Panc1 (cell line): Measurements from ENCODE around the gene ACER3. TPM values are rescaled to one million over a fixed set of nuclear protein-coding genes. Genes with fewer than 3 reads are reported as not detected.
"Not testable (repeated sequence)": the region's sequence is repeated elsewhere in the genome, so short reads cannot be mapped to it uniquely, and the experiment has no call there.

Experiments used
- ATAC-seq: fragments of 200-7000 bp; cut with Tn5 transposase; 2 replicates; pipeline ENCODE4 v1.9.1; 2020; ENCODE audit warnings: mild to moderate bottlenecking, moderate library complexity
- BruUV-seq: library from RNA; stranded (reverse); fragments of 400-500 nt; replicated peaks from 2 replicates; lab custom pipeline; 2021; lab: Mats Ljungman, UMichigan
- CTCF ChIA-PET: fragments of 300-600 bp; sonication (Branson Sonifier 250); formaldehyde crosslinking; loops from one replicate; lab custom pipeline; 2022; ENCODE audit warnings: antibody characterized with exemption; lab: Charles Lee
- POLR2A ChIA-PET: fragments of 300-600 bp; sonication (Branson Sonifier 250); formaldehyde crosslinking; loops from one replicate; lab custom pipeline; 2022; ENCODE audit warnings: antibody characterized with exemption; lab: Charles Lee
- DNase-seq: peaks from one replicate; pipeline ENCODE4 v3.0.0-alpha.2; 2010; ENCODE audit warnings: low read depth, low spot score
- H3K27ac ChIP-seq: 2 replicates; pipeline ENCODE4 v1.5.1; 2011; ENCODE audit warnings: mild to moderate bottlenecking, low read length, inconsistent platforms
- H3K27me3 ChIP-seq: fragments of 200-500 bp; sonication (Bioruptor generic); 2 replicates; pipeline ENCODE4 v1.6.0; 2014; ENCODE audit warnings: low read length, inconsistent platforms; ENCODE audit not compliant: control insufficient read depth, insufficient read depth
- H3K36me3 ChIP-seq: fragments of 200-500 bp; sonication (Bioruptor generic); 2 replicates; pipeline ENCODE4 v1.5.1; 2014; ENCODE audit warnings: inconsistent platforms, mild to moderate bottlenecking, low read length, moderate library complexity; ENCODE audit not compliant: control insufficient read depth, insufficient read depth
- H3K4me1 ChIP-seq: 2 replicates; pipeline ENCODE4 v1.5.1; 2011; ENCODE audit warnings: inconsistent platforms, mild to moderate bottlenecking, low read length, moderate library complexity; ENCODE audit not compliant: control insufficient read depth, insufficient read depth
- H3K4me3 ChIP-seq, 2 experiments: 2 replicates each; pipeline ENCODE4 v1.5.1; 2011 to 2012; ENCODE audit warnings: low read depth in 2 of 2, low read length in 2 of 2, mild to moderate bottlenecking in 2 of 2, inconsistent platforms in 1 of 2, moderate library complexity in 1 of 2
- H3K9me3 ChIP-seq: fragments of 200-500 bp; sonication (Bioruptor generic); 2 replicates; pipeline ENCODE4 v1.5.1; 2014; ENCODE audit warnings: low read depth, mild to moderate bottlenecking, inconsistent platforms, low read length, moderate library complexity; ENCODE audit not compliant: control insufficient read depth, insufficient read depth
- CTCF ChIP-seq: fragments of 450-650 bp; IDR thresholded peaks from 2 replicates; pipeline ENCODE4 v1.5.1; 2017; ENCODE audit warnings: mild to moderate bottlenecking
- POLR2AphosphoS5 ChIP-seq: IDR thresholded peaks from 2 replicates; pipeline ENCODE4 v1.6.1; 2012; ENCODE audit warnings: mild to moderate bottlenecking, low read depth, low read length, moderate library complexity
- REST ChIP-seq, 2 experiments: IDR thresholded peaks; 2 replicates each; pipeline ENCODE4 v1.6.1; 2011 to 2012; ENCODE audit warnings: low read depth in 2 of 2, control low read depth in 1 of 2, low read length in 1 of 2, mild to moderate bottlenecking in 1 of 2, moderate library complexity in 1 of 2; ENCODE audit not compliant: insufficient read depth in 1 of 2
- SIN3A ChIP-seq: IDR thresholded peaks from 2 replicates; pipeline ENCODE4 v1.6.1; 2012; ENCODE audit warnings: low read depth, mild to moderate bottlenecking, low read length, moderate library complexity, borderline replicate concordance; ENCODE audit not compliant: insufficient read depth
- TCF7L2 ChIP-seq: IDR thresholded peaks from 2 replicates; pipeline ENCODE4 v1.6.1; 2011; ENCODE audit warnings: mild to moderate bottlenecking, low read depth, low read length, inconsistent platforms
- in situ Hi-C: cut with HindIII; loops from 2 replicates; pipeline ENCODE4 v1.10.0; 2016; ENCODE audit warnings: low sequenced_read_pairs, low pct_unique_long_range_greater_than_20kb
- intact Hi-C: fragments of 100-400 bp; cut with micrococcal nuclease; formaldehyde crosslinking; loops from one replicate; pipeline ENCODE4 v1.10.0; 2022; ENCODE audit not compliant: unreplicated experiment
- total RNA-seq: library from RNA; stranded (reverse); gene quantifications from one replicate; pipeline ENCODE4 v1.2.1, GENCODE V29; 2021; ENCODE audit not compliant: unreplicated experiment

ACER3 gene
- total RNA-seq, 1 experiment from 2014 or later = 41.8 TPM

GRCh38 chr11:76825726-76826396 lies 34.9 kb upstream of the ACER3 start:
- TF ChIP-seq REST (IDR thresholded peaks at IDR 0.05; ENCODE audit: insufficient read depth in 1 of 2, low read depth in 2 of 2, low read length in 1 of 2) = no peak
- TF ChIP-seq TCF7L2 = no peak
- TF ChIP-seq POLR2AphosphoS5 = no peak
- TF ChIP-seq CTCF = no peak
- TF ChIP-seq SIN3A = no peak
- CTCF ChIA-PET = no interaction called here
- Histone ChIP-seq H3K4me1 (peaks cover 18% of the 10 kb centered on the region), H3K4me3 (no peak overlapping the region), H3K9me3 (no peaks in the 10 kb centered on the region), H3K27ac (peak overlapping the region; percentile 57; the same call in 1 of the 2 replicates), H3K36me3 (no peaks in the 10 kb centered on the region), H3K27me3 (no peaks in the 10 kb centered on the region)
- intact Hi-C loops = no loop called here
- POLR2A ChIA-PET = no interaction called here
- no peak for ATAC-seq
- BruUV-seq = no TSS peak
- DNase-seq = no peak
- in situ Hi-C loops = no loop called here

- POLR2A ChIA-PET, DNase-seq, H3K27me3 ChIP-seq, H3K36me3 ChIP-seq, CTCF ChIA-PET, BruUV-seq, H3K4me3 ChIP-seq, H3K27ac ChIP-seq, ATAC-seq, H3K9me3 ChIP-seq, in situ Hi-C loops, intact Hi-C loops: not testable (repeated sequence)
- H3K4me1 ChIP-seq = peaks cover 18% of the 10 kb centered on the region
These were observed 34.2 kb upstream of the ACER3 start for GRCh38 chr11:76826508-76826907.

GRCh38 chr11:76827005-76827404 lies 33.7 kb upstream of the ACER3 start:
- H3K27ac ChIP-seq, H3K36me3 ChIP-seq, CTCF ChIA-PET, DNase-seq, H3K27me3 ChIP-seq, H3K4me3 ChIP-seq, in situ Hi-C loops, POLR2A ChIA-PET, H3K9me3 ChIP-seq, ATAC-seq, intact Hi-C loops, BruUV-seq: not testable (repeated sequence)
- peaks cover 18% of the 10 kb centered on the region for H3K4me1 ChIP-seq
